ENCODE results near the gene INPP5A. TPM values are rescaled to one million over a fixed set of nuclear protein-coding genes. Genes with fewer than 3 reads are reported as not detected.

The INPP5A gene
- total RNA-seq, 1 donor from 2014 or later: 14.2 TPM

DNA sequence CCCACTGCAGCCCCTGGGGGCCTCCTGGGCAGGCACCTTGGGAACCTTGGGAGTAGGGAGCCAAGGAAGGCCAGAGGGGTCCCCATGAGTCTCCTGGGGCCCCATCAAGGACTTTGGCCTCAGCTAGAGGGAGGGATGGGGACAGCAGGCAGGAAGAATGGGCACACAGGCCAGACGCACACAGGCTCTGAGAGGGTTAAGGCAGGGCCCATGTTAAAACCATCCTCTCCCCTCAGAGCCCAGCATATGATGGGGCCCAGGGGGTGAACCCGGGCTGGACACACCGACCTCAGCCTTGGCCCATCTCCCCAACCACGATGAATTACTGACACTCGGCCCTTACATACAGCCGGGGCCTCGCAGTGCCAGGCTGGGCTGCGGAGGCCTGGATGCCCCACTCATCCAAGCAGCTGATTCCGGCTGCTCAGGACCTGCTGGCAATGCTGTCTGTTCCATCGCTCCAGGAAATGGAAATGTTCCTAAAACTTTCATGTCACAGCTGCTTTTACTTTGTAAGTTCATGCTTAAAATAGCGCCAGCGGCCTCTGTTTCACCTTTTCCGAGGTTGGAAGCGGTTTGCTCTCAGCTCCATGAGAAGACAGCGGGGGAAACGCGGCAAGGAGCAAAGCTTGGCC is 17.3 kb upstream of the INPP5A start:
- H3K27me3 ChIP-seq: peaks cover 65% of the 10 kb centered on the region
- Mint-ChIP-seq H3K27ac (no peak overlapping the region), H3K4me1 (peaks cover 36% of the 10 kb centered on the region), H3K4me3 (no peak overlapping the region), H3K36me3 (no peaks in the 10 kb centered on the region), H3K9me3 (no peaks in the 10 kb centered on the region), H3K27me3 (ENCODE audit: insufficient read depth, low read depth) (peaks cover 10% of the 10 kb centered on the region)
- no peak for DNase-seq (ENCODE audit: low spot score)
- H3K9me3 ChIP-seq (ENCODE audit: low read depth): no peaks in the 10 kb centered on the region
- no peak overlapping the region for H3K27ac ChIP-seq
- no peak overlapping the region for H2AFZ ChIP-seq (replicated peaks)
- TF ChIP-seq EZH2phosphoT487 (IDR thresholded peaks at IDR 0.05) (no peak), EZH2 (IDR thresholded peaks at IDR 0.05) (no peak)
- TF ChIP-seq, protein P1, sequence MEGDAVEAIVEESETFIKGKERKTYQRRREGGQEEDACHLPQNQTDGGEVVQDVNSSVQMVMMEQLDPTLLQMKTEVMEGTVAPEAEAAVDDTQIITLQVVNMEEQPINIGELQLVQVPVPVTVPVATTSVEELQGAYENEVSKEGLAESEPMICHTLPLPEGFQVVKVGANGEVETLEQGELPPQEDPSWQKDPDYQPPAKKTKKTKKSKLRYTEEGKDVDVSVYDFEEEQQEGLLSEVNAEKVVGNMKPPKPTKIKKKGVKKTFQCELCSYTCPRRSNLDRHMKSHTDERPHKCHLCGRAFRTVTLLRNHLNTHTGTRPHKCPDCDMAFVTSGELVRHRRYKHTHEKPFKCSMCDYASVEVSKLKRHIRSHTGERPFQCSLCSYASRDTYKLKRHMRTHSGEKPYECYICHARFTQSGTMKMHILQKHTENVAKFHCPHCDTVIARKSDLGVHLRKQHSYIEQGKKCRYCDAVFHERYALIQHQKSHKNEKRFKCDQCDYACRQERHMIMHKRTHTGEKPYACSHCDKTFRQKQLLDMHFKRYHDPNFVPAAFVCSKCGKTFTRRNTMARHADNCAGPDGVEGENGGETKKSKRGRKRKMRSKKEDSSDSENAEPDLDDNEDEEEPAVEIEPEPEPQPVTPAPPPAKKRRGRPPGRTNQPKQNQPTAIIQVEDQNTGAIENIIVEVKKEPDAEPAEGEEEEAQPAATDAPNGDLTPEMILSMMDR (IDR thresholded peaks at IDR 0.05): no peak
- no peaks in the 10 kb centered on the region for H3K36me3 ChIP-seq
- H3K4me3 ChIP-seq: no peak overlapping the region
- H3F3A ChIP-seq (ENCODE audit: low read depth): no peaks in the 10 kb centered on the region
- no peak overlapping the region for H3K9ac ChIP-seq
- peaks cover 22% of the 10 kb centered on the region for H4K20me1 ChIP-seq (ENCODE audit: low read depth)
- peaks cover 28% of the 10 kb centered on the region for H3K4me1 ChIP-seq
- H3K4me2 ChIP-seq: no peak overlapping the region
- no peaks in the 10 kb centered on the region for H3K79me2 ChIP-seq (ENCODE audit: low read depth)

DNA sequence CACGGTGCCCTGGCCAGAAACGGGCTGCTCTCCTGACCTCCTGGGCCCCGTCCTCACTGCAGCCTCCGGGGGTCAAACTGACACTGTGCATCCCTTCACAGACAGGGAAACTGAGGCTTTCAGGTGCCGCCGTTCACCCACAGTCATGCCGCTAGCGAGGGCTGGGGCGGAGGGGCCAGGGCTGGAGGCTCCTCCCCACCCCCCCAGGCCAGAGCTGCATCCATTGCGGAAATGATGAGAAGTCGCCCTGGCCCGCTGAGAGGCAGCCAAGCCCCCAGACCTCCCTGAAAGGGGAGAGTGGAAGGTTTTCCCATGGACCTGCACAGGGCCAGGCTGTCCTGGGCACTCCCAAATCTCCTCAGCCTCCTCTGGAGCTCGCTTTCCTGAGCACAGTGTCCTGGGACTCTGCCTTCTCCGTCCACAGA is 16.5 kb upstream of the INPP5A start:
- H3K9ac ChIP-seq: no peak overlapping the region
- H3K27ac ChIP-seq: no peak overlapping the region
- H3K4me3 ChIP-seq: no peak overlapping the region
- no peaks in the 10 kb centered on the region for H3K36me3 ChIP-seq
- Mint-ChIP-seq H3K4me1 (peaks cover 32% of the 10 kb centered on the region), H3K27me3 (ENCODE audit: insufficient read depth, low read depth) (peaks cover 10% of the 10 kb centered on the region), H3K9me3 (no peaks in the 10 kb centered on the region), H3K27ac (no peak overlapping the region), H3K36me3 (no peaks in the 10 kb centered on the region), H3K4me3 (no peak overlapping the region)
- H3K27me3 ChIP-seq: peaks cover 58% of the 10 kb centered on the region
- TF ChIP-seq, protein P1 (IDR thresholded peaks at IDR 0.05): no peak
- TF ChIP-seq EZH2phosphoT487 (IDR thresholded peaks at IDR 0.05): no peak
- no peak for TF ChIP-seq EZH2 (IDR thresholded peaks at IDR 0.05)
- peaks cover 28% of the 10 kb centered on the region for H3K4me1 ChIP-seq
- H4K20me1 ChIP-seq (ENCODE audit: low read depth): peaks cover 22% of the 10 kb centered on the region
- no peaks in the 10 kb centered on the region for H3K79me2 ChIP-seq (ENCODE audit: low read depth)
- DNase-seq (ENCODE audit: low spot score): no peak
- H3K4me2 ChIP-seq: no peak overlapping the region
- no peak overlapping the region for H2AFZ ChIP-seq (replicated peaks)
- no peaks in the 10 kb centered on the region for H3K9me3 ChIP-seq (ENCODE audit: low read depth)
- no peaks in the 10 kb centered on the region for H3F3A ChIP-seq (ENCODE audit: low read depth)

DNA sequence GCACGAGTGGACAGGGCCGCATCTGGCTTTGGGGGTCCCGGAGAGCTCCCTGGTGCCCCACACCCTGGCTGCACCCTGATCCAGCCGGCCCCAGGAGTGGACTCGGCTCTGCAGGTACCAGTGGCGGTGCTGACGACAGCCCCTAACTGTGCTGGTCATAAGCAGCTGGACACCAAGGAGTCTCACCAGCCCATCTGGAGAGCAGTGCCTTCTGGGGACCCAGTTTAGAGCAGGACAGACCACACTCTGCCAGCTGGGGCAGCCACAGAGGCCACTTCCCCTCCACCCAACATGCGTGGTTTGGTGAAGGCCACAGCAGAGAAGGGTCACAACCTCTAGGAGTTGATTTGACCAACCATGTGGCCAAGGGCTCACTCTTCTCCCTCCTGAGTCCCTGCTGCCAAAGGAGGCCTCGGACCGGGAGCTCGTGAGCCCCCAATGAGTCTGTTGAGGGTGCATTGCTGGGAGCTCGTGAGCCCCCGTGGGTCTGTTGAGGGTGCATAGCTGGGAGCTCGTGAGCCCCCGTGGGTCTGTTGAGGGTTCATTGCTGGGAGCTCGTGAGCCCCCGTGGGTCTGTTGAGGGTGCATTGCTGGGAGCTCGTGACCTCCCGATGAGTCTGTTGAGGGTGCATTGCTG is 16.0 kb upstream of the INPP5A start:
- no peak overlapping the region for H3K4me2 ChIP-seq
- Mint-ChIP-seq H3K9me3 (no peaks in the 10 kb centered on the region), H3K27me3 (ENCODE audit: insufficient read depth, low read depth) (peaks cover 10% of the 10 kb centered on the region), H3K27ac (no peak overlapping the region), H3K36me3 (no peaks in the 10 kb centered on the region), H3K4me3 (no peak overlapping the region), H3K4me1 (peaks cover 28% of the 10 kb centered on the region)
- peaks cover 54% of the 10 kb centered on the region for H3K27me3 ChIP-seq
- DNase-seq (ENCODE audit: low spot score): no peak
- no peaks in the 10 kb centered on the region for H3K36me3 ChIP-seq
- no peak overlapping the region for H3K9ac ChIP-seq
- peaks cover 22% of the 10 kb centered on the region for H4K20me1 ChIP-seq (ENCODE audit: low read depth)
- H2AFZ ChIP-seq (replicated peaks): no peak overlapping the region
- no peaks in the 10 kb centered on the region for H3F3A ChIP-seq (ENCODE audit: low read depth)
- H3K4me1 ChIP-seq: peaks cover 28% of the 10 kb centered on the region
- no peak overlapping the region for H3K4me3 ChIP-seq
- no peaks in the 10 kb centered on the region for H3K79me2 ChIP-seq (ENCODE audit: low read depth)
- H3K27ac ChIP-seq: no peak overlapping the region
- no peak for TF ChIP-seq EZH2 (IDR thresholded peaks at IDR 0.05)
- TF ChIP-seq, protein P1 (IDR thresholded peaks at IDR 0.05): no peak
- no peak for TF ChIP-seq EZH2phosphoT487 (IDR thresholded peaks at IDR 0.05)
- no peaks in the 10 kb centered on the region for H3K9me3 ChIP-seq (ENCODE audit: low read depth)
